Measurements from ENCODE around the gene ABHD2. TPM values are rescaled to one million over a fixed set of nuclear protein-coding genes. Genes with fewer than 3 reads are reported as not detected.

ABHD2 gene
- total RNA-seq, 1 donor, result 115 TPM

DNA sequence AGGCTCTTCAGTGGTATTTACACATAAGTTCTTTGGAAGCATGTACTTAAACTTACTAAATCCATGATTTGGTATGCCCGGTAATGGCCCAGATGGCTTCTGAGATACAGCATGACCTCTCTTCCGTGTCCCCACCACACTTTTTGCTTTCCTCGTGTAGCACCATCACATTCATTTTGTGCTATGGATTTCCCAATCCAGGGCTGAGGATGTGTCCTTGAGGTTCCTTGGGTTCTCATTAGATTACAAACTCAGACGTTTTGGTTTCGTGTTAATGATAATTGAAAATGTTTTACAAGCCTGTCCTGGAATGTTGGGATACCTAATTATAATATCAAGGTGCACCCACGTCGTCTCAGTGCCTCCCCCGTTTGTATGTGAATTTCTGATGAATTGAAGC, 7.3 kb downstream of the ABHD2 start:
- Histone ChIP-seq H4K20me1 (ENCODE audit: insufficient read depth, low read length) (no peaks in the 10 kb centered on the region), H3K27me3 (ENCODE audit: insufficient read depth, low read length) (no peaks in the 10 kb centered on the region), H3K79me2 (ENCODE audit: insufficient read depth, low read length) (peaks cover 94% of the 10 kb centered on the region), H3K4me2 (ENCODE audit: insufficient read depth, low read length) (no peak overlapping the region), H3K4me1 (ENCODE audit: insufficient read depth, low read length) (peaks cover 32% of the 10 kb centered on the region), H3K36me3 (ENCODE audit: insufficient read depth, low read length) (peaks cover 10% of the 10 kb centered on the region), H3K27ac (ENCODE audit: low read depth, low read length) (no peak overlapping the region), H2AFZ (ENCODE audit: low read length) (no peak overlapping the region), H3K9me3 (ENCODE audit: low read depth, low read length) (no peaks in the 10 kb centered on the region), H3K4me3 (ENCODE audit: insufficient read depth, low read length) (no peak overlapping the region)
- no peak for DNase-seq (ENCODE audit: insufficient read length, low spot score, missing footprints)
- TF ChIP-seq, protein P1, sequence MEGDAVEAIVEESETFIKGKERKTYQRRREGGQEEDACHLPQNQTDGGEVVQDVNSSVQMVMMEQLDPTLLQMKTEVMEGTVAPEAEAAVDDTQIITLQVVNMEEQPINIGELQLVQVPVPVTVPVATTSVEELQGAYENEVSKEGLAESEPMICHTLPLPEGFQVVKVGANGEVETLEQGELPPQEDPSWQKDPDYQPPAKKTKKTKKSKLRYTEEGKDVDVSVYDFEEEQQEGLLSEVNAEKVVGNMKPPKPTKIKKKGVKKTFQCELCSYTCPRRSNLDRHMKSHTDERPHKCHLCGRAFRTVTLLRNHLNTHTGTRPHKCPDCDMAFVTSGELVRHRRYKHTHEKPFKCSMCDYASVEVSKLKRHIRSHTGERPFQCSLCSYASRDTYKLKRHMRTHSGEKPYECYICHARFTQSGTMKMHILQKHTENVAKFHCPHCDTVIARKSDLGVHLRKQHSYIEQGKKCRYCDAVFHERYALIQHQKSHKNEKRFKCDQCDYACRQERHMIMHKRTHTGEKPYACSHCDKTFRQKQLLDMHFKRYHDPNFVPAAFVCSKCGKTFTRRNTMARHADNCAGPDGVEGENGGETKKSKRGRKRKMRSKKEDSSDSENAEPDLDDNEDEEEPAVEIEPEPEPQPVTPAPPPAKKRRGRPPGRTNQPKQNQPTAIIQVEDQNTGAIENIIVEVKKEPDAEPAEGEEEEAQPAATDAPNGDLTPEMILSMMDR (IDR thresholded peaks at IDR 0.05; ENCODE audit: extremely low read depth, low read depth, low read length), result no peak

DNA sequence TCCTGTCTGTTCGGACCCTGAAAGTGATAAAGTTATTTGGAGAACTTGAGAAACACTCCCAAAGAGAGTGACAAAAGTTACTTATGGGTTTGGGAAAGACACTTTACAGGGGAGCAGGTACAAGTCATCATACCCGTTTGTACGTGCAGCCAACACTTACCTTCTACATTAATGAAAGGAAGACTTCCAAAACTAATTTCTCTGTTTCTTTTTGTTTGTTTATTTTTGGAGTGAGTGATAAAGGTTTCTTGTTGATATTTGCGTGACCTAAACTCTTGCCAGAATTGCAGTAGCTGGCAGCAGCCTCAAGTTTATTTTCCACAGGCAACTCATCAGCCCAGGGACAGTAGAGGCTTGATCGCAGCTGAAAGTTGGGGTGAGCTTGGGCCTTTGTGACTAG, 8.4 kb downstream of the ABHD2 start:
- Histone ChIP-seq H3K4me2 (ENCODE audit: insufficient read depth, low read length) (no peak overlapping the region), H2AFZ (ENCODE audit: low read length) (no peak overlapping the region), H3K9me3 (ENCODE audit: low read depth, low read length) (no peaks in the 10 kb centered on the region), H4K20me1 (ENCODE audit: insufficient read depth, low read length) (no peaks in the 10 kb centered on the region), H3K27ac (ENCODE audit: low read depth, low read length) (peak overlapping the region; percentile 2), H3K4me1 (ENCODE audit: insufficient read depth, low read length) (peaks cover 32% of the 10 kb centered on the region), H3K79me2 (ENCODE audit: insufficient read depth, low read length) (peaks cover 85% of the 10 kb centered on the region), H3K4me3 (ENCODE audit: insufficient read depth, low read length) (no peak overlapping the region), H3K27me3 (ENCODE audit: insufficient read depth, low read length) (no peaks in the 10 kb centered on the region), H3K36me3 (ENCODE audit: insufficient read depth, low read length) (peaks cover 9% of the 10 kb centered on the region)
- TF ChIP-seq, protein P1 (IDR thresholded peaks at IDR 0.05; ENCODE audit: extremely low read depth, low read depth, low read length), result no peak
- no peak for DNase-seq (ENCODE audit: insufficient read length, low spot score, missing footprints)

DNA sequence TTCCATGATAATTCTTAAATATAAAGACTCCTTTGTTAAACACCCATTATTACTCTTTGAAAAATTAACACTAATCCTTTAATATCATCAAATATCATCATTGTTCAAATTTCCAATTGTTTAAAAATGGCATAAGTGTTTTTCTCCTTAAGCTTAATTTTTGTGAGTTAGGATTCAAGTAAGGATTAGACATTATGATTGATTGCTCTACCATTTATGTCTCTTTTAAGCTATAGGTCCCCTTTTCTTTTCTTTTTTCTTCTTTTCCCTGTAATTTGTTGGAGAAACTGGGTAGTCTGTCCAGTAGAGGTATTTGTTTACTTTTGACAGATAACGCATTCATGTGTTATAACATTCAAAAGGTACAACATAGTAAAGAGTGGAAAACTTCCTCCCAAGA, 9.1 kb downstream of the ABHD2 start:
- no peaks in the 10 kb centered on the region for H4K20me1 ChIP-seq (ENCODE audit: insufficient read depth, low read length)
- H3K36me3 ChIP-seq (ENCODE audit: insufficient read depth, low read length), result peaks cover 7% of the 10 kb centered on the region
- peaks cover 83% of the 10 kb centered on the region for H3K79me2 ChIP-seq (ENCODE audit: insufficient read depth, low read length)
- no peak for DNase-seq (ENCODE audit: insufficient read length, low spot score, missing footprints)
- H3K27me3 ChIP-seq (ENCODE audit: insufficient read depth, low read length), result no peaks in the 10 kb centered on the region
- no peak overlapping the region for H3K4me3 ChIP-seq (ENCODE audit: insufficient read depth, low read length)
- no peak overlapping the region for H2AFZ ChIP-seq (ENCODE audit: low read length)
- H3K27ac ChIP-seq (ENCODE audit: low read depth, low read length), result peak overlapping the region; percentile 2
- H3K4me1 ChIP-seq (ENCODE audit: insufficient read depth, low read length), result peaks cover 33% of the 10 kb centered on the region
- TF ChIP-seq, protein P1 (IDR thresholded peaks at IDR 0.05; ENCODE audit: extremely low read depth, low read depth, low read length), result no peak
- no peaks in the 10 kb centered on the region for H3K9me3 ChIP-seq (ENCODE audit: low read depth, low read length)
- H3K4me2 ChIP-seq (ENCODE audit: insufficient read depth, low read length), result no peak overlapping the region

DNA sequence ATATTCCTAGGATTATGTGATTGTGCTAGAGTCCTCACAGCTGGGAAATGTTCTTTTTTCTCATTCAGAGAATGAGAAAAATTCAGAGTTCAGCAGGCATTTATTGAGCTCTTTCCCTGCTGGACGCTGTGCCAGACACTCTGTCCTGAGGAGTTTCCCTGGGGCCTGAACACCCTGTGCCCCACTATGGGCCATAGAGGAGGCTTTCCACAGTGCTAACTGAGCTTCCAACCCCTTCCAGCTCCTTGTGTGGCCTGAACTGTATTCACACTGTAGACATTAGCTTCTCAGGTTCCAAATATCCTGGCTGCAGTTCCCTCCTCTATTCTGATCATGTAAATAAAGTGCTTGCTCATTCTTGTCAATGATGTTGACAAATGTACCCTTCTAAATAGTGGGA, 10.0 kb downstream of the ABHD2 start:
- peak overlapping the region; percentile 34 for H3K27ac ChIP-seq (ENCODE audit: low read depth, low read length)
- no peak for DNase-seq (ENCODE audit: insufficient read length, low spot score, missing footprints)
- no peaks in the 10 kb centered on the region for H4K20me1 ChIP-seq (ENCODE audit: insufficient read depth, low read length)
- TF ChIP-seq, protein P1 (IDR thresholded peaks at IDR 0.05; ENCODE audit: extremely low read depth, low read depth, low read length), result no peak
- H3K79me2 ChIP-seq (ENCODE audit: insufficient read depth, low read length), result peaks cover 82% of the 10 kb centered on the region
- H3K4me2 ChIP-seq (ENCODE audit: insufficient read depth, low read length), result no peak overlapping the region
- H2AFZ ChIP-seq (ENCODE audit: low read length), result no peak overlapping the region
- H3K9me3 ChIP-seq (ENCODE audit: low read depth, low read length), result no peaks in the 10 kb centered on the region
- peaks cover 39% of the 10 kb centered on the region for H3K4me1 ChIP-seq (ENCODE audit: insufficient read depth, low read length)
- no peaks in the 10 kb centered on the region for H3K27me3 ChIP-seq (ENCODE audit: insufficient read depth, low read length)
- peaks cover 8% of the 10 kb centered on the region for H3K36me3 ChIP-seq (ENCODE audit: insufficient read depth, low read length)
- H3K4me3 ChIP-seq (ENCODE audit: insufficient read depth, low read length), result no peak overlapping the region
